ENCODE data around the gene TGM1.
"Not testable (repeated sequence)": the region's sequence is repeated elsewhere in the genome, so short reads cannot be mapped to it uniquely, and the experiment has no call there.

DNA sequence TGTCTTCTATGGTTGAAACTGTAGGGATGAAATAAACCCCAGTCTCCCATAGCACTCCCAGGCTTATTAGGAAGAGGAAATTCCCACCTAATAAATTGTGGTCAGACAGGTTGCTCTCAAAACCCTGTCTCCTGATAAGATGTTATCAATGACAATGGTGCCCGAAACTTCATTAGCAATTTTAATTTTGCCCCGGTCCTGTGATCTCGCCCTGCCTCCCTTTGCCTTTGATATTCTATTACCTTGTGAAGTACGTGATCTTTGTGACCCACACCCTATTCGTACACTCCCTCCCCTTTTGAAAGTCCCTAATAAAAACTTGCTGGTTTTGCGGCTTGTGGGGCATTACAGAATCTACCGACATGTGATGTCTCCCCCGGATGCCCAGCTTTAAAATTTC lies 60.4 kb downstream of the TGM1 start:
- not testable (repeated sequence) for TF ChIP-seq RAD21 (IDR thresholded peaks at IDR 0.05; ENCODE audit: low read length); RFX5 (IDR thresholded peaks at IDR 0.05; ENCODE audit: low read length); CTCF (IDR thresholded peaks at IDR 0.05); YY1 (IDR thresholded peaks at IDR 0.05; ENCODE audit: low read depth); GABPA (IDR thresholded peaks at IDR 0.05; ENCODE audit: low read depth); NFIC (IDR thresholded peaks at IDR 0.05; ENCODE audit: borderline replicate concordance); TCF12 (IDR thresholded peaks at IDR 0.05); EP300 (IDR thresholded peaks at IDR 0.05; ENCODE audit: borderline replicate concordance in 1 of 2, low read depth in 1 of 2, low read length in 1 of 2); MAX (IDR thresholded peaks at IDR 0.05; ENCODE audit: low read depth); SMC3 (IDR thresholded peaks at IDR 0.05; ENCODE audit: low read depth, low read length); NRF1 (IDR thresholded peaks at IDR 0.05; ENCODE audit: low read depth, low read length); PBX3 (IDR thresholded peaks at IDR 0.05)
- TF ChIP-seq, protein P1, sequence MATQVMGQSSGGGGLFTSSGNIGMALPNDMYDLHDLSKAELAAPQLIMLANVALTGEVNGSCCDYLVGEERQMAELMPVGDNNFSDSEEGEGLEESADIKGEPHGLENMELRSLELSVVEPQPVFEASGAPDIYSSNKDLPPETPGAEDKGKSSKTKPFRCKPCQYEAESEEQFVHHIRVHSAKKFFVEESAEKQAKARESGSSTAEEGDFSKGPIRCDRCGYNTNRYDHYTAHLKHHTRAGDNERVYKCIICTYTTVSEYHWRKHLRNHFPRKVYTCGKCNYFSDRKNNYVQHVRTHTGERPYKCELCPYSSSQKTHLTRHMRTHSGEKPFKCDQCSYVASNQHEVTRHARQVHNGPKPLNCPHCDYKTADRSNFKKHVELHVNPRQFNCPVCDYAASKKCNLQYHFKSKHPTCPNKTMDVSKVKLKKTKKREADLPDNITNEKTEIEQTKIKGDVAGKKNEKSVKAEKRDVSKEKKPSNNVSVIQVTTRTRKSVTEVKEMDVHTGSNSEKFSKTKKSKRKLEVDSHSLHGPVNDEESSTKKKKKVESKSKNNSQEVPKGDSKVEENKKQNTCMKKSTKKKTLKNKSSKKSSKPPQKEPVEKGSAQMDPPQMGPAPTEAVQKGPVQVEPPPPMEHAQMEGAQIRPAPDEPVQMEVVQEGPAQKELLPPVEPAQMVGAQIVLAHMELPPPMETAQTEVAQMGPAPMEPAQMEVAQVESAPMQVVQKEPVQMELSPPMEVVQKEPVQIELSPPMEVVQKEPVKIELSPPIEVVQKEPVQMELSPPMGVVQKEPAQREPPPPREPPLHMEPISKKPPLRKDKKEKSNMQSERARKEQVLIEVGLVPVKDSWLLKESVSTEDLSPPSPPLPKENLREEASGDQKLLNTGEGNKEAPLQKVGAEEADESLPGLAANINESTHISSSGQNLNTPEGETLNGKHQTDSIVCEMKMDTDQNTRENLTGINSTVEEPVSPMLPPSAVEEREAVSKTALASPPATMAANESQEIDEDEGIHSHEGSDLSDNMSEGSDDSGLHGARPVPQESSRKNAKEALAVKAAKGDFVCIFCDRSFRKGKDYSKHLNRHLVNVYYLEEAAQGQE (IDR thresholded peaks at IDR 0.05; ENCODE audit: low read depth, low read length) = not testable (repeated sequence)

Measured in SK-N-SH (cell line).